ENCODE results near the gene XAB2.

Gene XAB2

GRCh38 chr19:7670790-7671189 lies 41.4 kb upstream of the XAB2 start:
- TF ChIP-seq CTCF (IDR thresholded peaks at IDR 0.05): no peak
- no peak overlapping the region for H3K4me3 ChIP-seq
- no peak overlapping the region for H3K27ac ChIP-seq
- DNase-seq (ENCODE audit: low spot score): no peak

DNA sequence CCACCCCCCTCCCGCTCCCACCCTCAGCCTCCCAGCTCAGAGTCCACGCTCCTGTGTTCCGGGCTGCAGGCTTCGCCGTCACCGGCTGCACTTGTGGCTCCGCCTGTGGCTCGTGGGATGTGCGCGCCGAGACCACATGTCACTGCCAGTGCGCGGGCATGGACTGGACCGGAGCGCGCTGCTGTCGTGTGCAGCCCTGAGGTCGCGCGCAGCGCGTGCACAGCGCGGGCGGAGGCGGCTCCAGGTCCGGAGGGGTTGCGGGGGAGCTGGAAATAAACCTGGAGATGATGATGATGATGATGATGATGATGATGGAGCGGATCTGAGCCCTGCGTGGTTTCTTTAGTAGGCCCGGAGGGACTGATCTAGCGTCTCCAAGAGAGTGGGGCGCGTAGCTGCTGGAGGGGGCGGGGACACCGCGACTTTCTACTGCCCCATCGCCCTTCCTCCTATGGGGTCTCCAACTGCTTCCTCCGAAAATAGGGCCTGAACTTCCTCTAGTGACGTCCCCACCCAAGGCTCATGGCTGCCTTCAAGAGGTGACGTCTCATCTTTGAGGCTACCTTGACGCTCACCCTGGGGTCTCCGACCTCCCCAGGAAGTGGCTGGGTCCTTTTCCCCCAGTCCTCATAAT lies 40.9 kb upstream of the XAB2 start:
- no peak for TF ChIP-seq CTCF (IDR thresholded peaks at IDR 0.05)
- Histone ChIP-seq H3K4me3 (no peak overlapping the region), H3K27ac (no peak overlapping the region)
- no peak for DNase-seq (ENCODE audit: low spot score)

DNA sequence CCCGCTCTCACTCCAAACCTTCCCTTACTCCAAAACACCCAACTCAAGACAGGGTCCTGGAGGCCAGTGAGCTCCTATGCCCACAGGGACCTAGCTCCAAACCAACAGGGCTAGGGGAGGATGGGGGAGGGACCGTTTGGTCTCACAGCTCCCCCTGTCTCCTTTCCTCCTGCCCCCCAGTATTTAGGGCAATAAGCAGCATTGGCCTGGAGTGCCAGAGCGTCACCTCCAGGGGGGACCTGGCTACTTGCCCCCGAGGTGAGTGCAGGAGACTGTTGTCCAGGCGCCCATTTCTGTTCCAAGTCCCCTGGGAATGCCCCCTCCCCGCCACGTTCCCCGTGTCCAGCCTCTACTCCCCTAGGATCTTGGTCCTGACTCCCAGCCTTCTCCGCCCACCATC lies 40.3 kb upstream of the XAB2 start:
- TF ChIP-seq CTCF (IDR thresholded peaks at IDR 0.05): no peak
- Histone ChIP-seq H3K27ac (no peak overlapping the region), H3K4me3 (no peak overlapping the region)
- no peak for DNase-seq (ENCODE audit: low spot score)

GRCh38 chr19:7668842-7669241 lies 39.5 kb upstream of the XAB2 start, which contains the start of gene RETN:
Gene RETN (plus strand): TSS chr19:7669049. CDS start chr19:7669327, 278 bp downstream.
- Histone ChIP-seq H3K4me3 (no peak within 1 kb of the TSS), H3K27ac (no peak within 1 kb of the TSS)
- no peak for TF ChIP-seq CTCF (IDR thresholded peaks at IDR 0.05)
- no peak for DNase-seq (ENCODE audit: low spot score)

- no peak for DNase-seq (ENCODE audit: low spot score)
- TF ChIP-seq CTCF (IDR thresholded peaks at IDR 0.05): no peak
- Histone ChIP-seq H3K27ac (no peak overlapping the region), H3K4me3 (no peak overlapping the region)
Observed at GRCh38 chr19:7665076-7665475, 35.7 kb upstream of the XAB2 start.

- H3K27ac ChIP-seq: no peak overlapping the region
- H3K4me3 ChIP-seq: no peak overlapping the region
- TF ChIP-seq CTCF (IDR thresholded peaks at IDR 0.05): no peak
- DNase-seq (ENCODE audit: low spot score): no peak
Observed at GRCh38 chr19:7663706-7664105, 34.4 kb upstream of the XAB2 start.

DNA sequence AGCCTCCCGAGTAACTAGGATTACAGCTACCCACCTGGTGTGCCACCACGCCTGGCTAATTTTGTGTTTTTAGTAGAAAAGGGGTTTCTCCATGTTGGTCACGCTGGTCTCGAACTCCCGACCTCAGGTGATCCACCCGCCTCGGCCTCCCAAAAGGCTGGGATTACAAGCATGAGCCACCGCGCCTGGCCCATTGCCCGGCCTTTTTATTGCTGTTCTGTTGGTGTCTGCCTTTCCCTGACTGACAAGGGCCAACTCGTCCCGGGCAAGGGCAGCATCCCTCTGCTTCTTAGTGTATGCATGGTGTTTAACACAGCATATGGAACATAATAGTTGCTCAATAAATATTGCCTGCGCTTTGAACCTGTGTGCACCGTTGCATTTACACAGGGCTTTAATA lies 33.3 kb upstream of the XAB2 start:
- TF ChIP-seq CTCF (IDR thresholded peaks at IDR 0.05): no peak
- Histone ChIP-seq H3K4me3 (no peak overlapping the region), H3K27ac (no peak overlapping the region)
- DNase-seq (ENCODE audit: low spot score): no peak

Measured in coronary artery (tissue), 2 donors.